ENCODE measurements around the gene CKMT2.

Gene CKMT2

DNA sequence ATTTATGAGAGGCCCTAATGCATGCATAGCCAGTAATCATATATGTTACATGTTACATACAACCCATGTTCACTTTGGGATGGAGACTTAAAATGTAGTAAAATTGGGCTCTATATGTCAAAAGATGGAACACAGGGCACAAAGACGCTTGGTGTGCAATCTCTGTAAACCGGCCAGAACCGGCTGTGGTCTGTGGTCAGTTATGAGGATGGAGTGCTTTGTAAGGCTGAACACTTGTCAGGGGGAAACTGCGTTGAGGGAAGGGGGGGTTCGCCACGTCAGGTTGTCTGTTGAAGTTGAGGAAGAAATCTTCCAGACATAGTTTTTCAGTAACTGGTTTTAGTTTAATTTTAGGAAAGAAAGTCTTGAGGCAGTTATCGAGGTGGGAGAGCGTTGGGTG lies 2.7 kb upstream of the CKMT2 start:
- Histone ChIP-seq H4K20me1 (ENCODE audit: insufficient read depth, low read length) (no peaks in the 10 kb centered on the region), H3K79me2 (ENCODE audit: insufficient read depth, low read length) (no peaks in the 10 kb centered on the region), H3K9me3 (ENCODE audit: insufficient read depth, low read length, severe bottlenecking) (no peaks in the 10 kb centered on the region), H3K36me3 (ENCODE audit: insufficient read depth, low read length) (no peaks in the 10 kb centered on the region), H3K9ac (ENCODE audit: low read depth, low read length) (no peak overlapping the region), H3K4me2 (ENCODE audit: insufficient read depth, low read length) (no peak overlapping the region), H3K4me1 (ENCODE audit: insufficient read depth, low read length) (peaks cover 13% of the 10 kb centered on the region), H3K27ac (ENCODE audit: low read length) (no peak overlapping the region), H3K4me3 (ENCODE audit: low read depth in 1 of 2, low read length in 2 of 2) (no peak overlapping the region), H2AFZ (ENCODE audit: low read depth, low read length) (no peak overlapping the region), H3K27me3 (ENCODE audit: insufficient read depth, low read length, poor library complexity) (no peaks in the 10 kb centered on the region)
- TF ChIP-seq, protein P1, sequence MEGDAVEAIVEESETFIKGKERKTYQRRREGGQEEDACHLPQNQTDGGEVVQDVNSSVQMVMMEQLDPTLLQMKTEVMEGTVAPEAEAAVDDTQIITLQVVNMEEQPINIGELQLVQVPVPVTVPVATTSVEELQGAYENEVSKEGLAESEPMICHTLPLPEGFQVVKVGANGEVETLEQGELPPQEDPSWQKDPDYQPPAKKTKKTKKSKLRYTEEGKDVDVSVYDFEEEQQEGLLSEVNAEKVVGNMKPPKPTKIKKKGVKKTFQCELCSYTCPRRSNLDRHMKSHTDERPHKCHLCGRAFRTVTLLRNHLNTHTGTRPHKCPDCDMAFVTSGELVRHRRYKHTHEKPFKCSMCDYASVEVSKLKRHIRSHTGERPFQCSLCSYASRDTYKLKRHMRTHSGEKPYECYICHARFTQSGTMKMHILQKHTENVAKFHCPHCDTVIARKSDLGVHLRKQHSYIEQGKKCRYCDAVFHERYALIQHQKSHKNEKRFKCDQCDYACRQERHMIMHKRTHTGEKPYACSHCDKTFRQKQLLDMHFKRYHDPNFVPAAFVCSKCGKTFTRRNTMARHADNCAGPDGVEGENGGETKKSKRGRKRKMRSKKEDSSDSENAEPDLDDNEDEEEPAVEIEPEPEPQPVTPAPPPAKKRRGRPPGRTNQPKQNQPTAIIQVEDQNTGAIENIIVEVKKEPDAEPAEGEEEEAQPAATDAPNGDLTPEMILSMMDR (IDR thresholded peaks at IDR 0.05; ENCODE audit: borderline replicate concordance, extremely low read depth, low read length, poor library complexity, severe bottlenecking), result no peak
- no peak for TF ChIP-seq EZH2 (IDR thresholded peaks at IDR 0.05; ENCODE audit: borderline replicate concordance, low read depth, low read length, severe bottlenecking)
- no peak for DNase-seq
- ATAC-seq (ENCODE audit: insufficient read depth, low read depth), result no peak

DNA sequence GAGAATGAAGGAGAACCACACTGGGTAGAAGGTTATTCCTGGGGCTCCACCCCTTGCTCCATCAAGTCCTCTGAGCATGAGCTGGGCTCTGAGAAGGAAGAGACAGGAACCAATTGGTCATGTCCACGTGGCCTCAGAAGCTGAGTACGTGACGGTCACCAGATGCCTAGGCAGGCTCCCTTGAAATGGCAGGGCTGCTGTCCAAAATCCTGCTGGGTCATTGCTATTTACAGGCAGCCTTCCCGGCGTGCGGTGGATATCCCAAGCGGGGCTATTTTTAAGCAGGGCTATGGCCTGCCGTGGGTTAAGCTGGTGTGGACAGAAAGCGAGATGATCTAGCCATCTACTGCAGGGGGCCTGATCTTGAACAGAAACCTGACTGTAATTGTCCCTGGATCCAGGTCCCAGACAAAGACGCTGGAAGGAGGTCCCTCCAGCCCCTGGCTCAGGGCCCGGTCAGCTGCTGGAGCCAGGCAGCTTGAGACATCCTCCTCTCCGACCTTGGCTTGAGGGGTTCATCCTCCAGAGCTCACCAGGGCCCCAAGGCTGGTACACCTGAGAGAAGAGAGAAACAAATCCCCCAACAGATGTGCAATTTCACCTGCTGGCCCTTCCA lies 550 bp upstream of the CKMT2 start:
- no peaks in the 10 kb centered on the region for H3K27me3 ChIP-seq (ENCODE audit: insufficient read depth, low read length, poor library complexity)
- H3K4me1 ChIP-seq (ENCODE audit: insufficient read depth, low read length), result peaks cover 19% of the 10 kb centered on the region
- no peak for ATAC-seq (ENCODE audit: insufficient read depth, low read depth)
- H3K27ac ChIP-seq (ENCODE audit: low read length), result no peak overlapping the region
- H3K36me3 ChIP-seq (ENCODE audit: insufficient read depth, low read length), result no peaks in the 10 kb centered on the region
- H3K79me2 ChIP-seq (ENCODE audit: insufficient read depth, low read length), result no peaks in the 10 kb centered on the region
- no peak overlapping the region for H3K4me2 ChIP-seq (ENCODE audit: insufficient read depth, low read length)
- TF ChIP-seq EZH2 (IDR thresholded peaks at IDR 0.05; ENCODE audit: borderline replicate concordance, low read depth, low read length, severe bottlenecking), result no peak
- TF ChIP-seq, protein P1 (IDR thresholded peaks at IDR 0.05; ENCODE audit: borderline replicate concordance, extremely low read depth, low read length, poor library complexity, severe bottlenecking), result no peak
- no peak overlapping the region for H3K4me3 ChIP-seq (ENCODE audit: low read depth in 1 of 2, low read length in 2 of 2)
- H4K20me1 ChIP-seq (ENCODE audit: insufficient read depth, low read length), result no peaks in the 10 kb centered on the region
- no peak overlapping the region for H3K9ac ChIP-seq (ENCODE audit: low read depth, low read length)
- H2AFZ ChIP-seq (ENCODE audit: low read depth, low read length), result no peak overlapping the region
- no peak for DNase-seq
- H3K9me3 ChIP-seq (ENCODE audit: insufficient read depth, low read length, severe bottlenecking), result no peaks in the 10 kb centered on the region

DNA sequence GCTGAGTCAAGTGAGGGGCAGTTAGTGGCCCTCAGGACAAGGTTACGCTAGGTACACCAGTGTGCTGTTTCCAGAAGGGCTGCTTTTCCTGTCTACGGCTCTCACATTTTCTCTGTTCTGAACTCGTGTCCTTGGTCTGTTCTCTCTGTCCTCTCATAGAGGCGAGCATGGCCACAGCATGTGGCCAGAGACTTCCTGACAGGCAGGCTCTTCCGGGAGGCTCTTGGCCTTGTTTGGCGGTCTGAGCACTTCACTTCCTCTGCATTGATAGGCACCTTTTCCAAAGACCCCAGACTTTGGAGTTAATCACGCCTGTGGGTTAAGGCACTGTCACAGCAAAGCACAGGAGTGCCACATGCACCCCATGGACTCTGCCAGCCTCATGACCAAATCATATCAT lies 1.2 kb downstream of the CKMT2 start:
- DNase-seq (no peak), ATAC-seq (ENCODE audit: insufficient read depth, low read depth) (no peak)
- no peaks in the 10 kb centered on the region for H3K27me3 ChIP-seq (ENCODE audit: insufficient read depth, low read length, poor library complexity)
- H3K9me3 ChIP-seq (ENCODE audit: insufficient read depth, low read length, severe bottlenecking), result no peaks in the 10 kb centered on the region
- H3K4me2 ChIP-seq (ENCODE audit: insufficient read depth, low read length), result no peak overlapping the region
- H3K9ac ChIP-seq (ENCODE audit: low read depth, low read length), result 0 out of 2 replicates have a peak overlapping the region, but pooled peaks have one; percentile 5
- H4K20me1 ChIP-seq (ENCODE audit: insufficient read depth, low read length), result no peaks in the 10 kb centered on the region
- H3K4me1 ChIP-seq (ENCODE audit: insufficient read depth, low read length), result peaks cover 19% of the 10 kb centered on the region
- peak overlapping the region; percentile 74 for H3K27ac ChIP-seq (ENCODE audit: low read length)
- TF ChIP-seq, protein P1 (IDR thresholded peaks at IDR 0.05; ENCODE audit: borderline replicate concordance, extremely low read depth, low read length, poor library complexity, severe bottlenecking), result no peak
- TF ChIP-seq EZH2 (IDR thresholded peaks at IDR 0.05; ENCODE audit: borderline replicate concordance, low read depth, low read length, severe bottlenecking), result no peak
- H3K36me3 ChIP-seq (ENCODE audit: insufficient read depth, low read length), result no peaks in the 10 kb centered on the region
- H3K4me3 ChIP-seq (ENCODE audit: low read depth in 1 of 2, low read length in 2 of 2), result no peak overlapping the region
- no peak overlapping the region for H2AFZ ChIP-seq (ENCODE audit: low read depth, low read length)
- no peaks in the 10 kb centered on the region for H3K79me2 ChIP-seq (ENCODE audit: insufficient read depth, low read length)
